Testis (tissue), 3 donors: ENCODE measurements around the gene NHLRC2. TPM values are rescaled to one million over a fixed set of nuclear protein-coding genes. Genes with fewer than 3 reads are reported as not detected.

Experiments
- DNase-seq: peaks from one replicate; pipeline ENCODE4 v3.0.0-alpha.2; 2019
- H3K27ac ChIP-seq, 2 donors: fragments of 200-600 bp; sonication (generic); one replicate each; pipeline ENCODE4 v1.5.1; 2019
- H3K27me3 ChIP-seq: fragments of 200-600 bp; sonication (generic); one replicate; pipeline ENCODE4 v1.5.1; 2019
- H3K36me3 ChIP-seq: fragments of 200-600 bp; sonication (generic); one replicate; pipeline ENCODE4 v1.5.1; 2017; ENCODE audit warnings: low read depth; ENCODE audit errors: missing control alignments
- H3K4me1 ChIP-seq: fragments of 200-600 bp; sonication (generic); one replicate; pipeline ENCODE4 v1.5.1; 2019
- H3K4me3 ChIP-seq, 2 donors: fragments of 200-600 bp; sonication (generic); one replicate each; pipeline ENCODE4 v1.5.1; 2017 to 2019
- H3K9me3 ChIP-seq: fragments of 200-600 bp; sonication (generic); one replicate; pipeline ENCODE4 v1.5.1; 2017
- POLR2A ChIP-seq: fragments of 450-650 bp; IDR thresholded peaks from one replicate; pipeline ENCODE4 v1.6.1; 2017; ENCODE audit warnings: antibody characterized with exemption, mild to moderate bottlenecking, moderate library complexity
- WGBS, 2 donors: methylation state at CpG; one replicate each; pipeline ENCODE4 v1.1.5; 2018; 5-methylcytosine and 5-hydroxymethylcytosine counted together
- intact Hi-C: fragments of 100-400 bp; cut with DNase I; formaldehyde crosslinking; loops from one replicate; pipeline ENCODE4 v1.15.1; 2023; ENCODE audit warnings: low total_unique reads
- polyA plus RNA-seq: library from polyadenylated mRNA; stranded (reverse); fragments of 350-450 nt; fragmentation: Illumina TruSeq; extraction: RNeasy Lipid Tissue Mini Kit (QIAGEN cat#74804); gene quantifications from one replicate; pipeline ENCODE4 v1.2.3, GENCODE V29; 2014; ENCODE audit warnings: low read depth, low replicate concordance; ENCODE audit not compliant: insufficient read depth
- total RNA-seq, 2 donors: library from RNA; depleted of rRNA; stranded (reverse); fragments of >200 nt; gene quantifications; one replicate each; pipeline ENCODE4 v1.2.3, GENCODE V29; 2016
- TF ChIP-seq, protein P1 (sequence below), 3 experiments: fragments of 450-650 bp in 2 of 3; fragments of 200-600 bp in 1 of 3; sonication (generic) in 1 of 3; IDR thresholded peaks; one replicate each; pipeline ENCODE4 v1.5.1; 2016 to 2019; ENCODE audit warnings: antibody characterized with exemption in 3 of 3, mild to moderate bottlenecking in 2 of 3, moderate library complexity in 1 of 3

Gene NHLRC2
- total and polyA plus RNA-seq, 3 donors from 2014 or later, result 8.7 to 37.7 (median 34.3) TPM

DNA sequence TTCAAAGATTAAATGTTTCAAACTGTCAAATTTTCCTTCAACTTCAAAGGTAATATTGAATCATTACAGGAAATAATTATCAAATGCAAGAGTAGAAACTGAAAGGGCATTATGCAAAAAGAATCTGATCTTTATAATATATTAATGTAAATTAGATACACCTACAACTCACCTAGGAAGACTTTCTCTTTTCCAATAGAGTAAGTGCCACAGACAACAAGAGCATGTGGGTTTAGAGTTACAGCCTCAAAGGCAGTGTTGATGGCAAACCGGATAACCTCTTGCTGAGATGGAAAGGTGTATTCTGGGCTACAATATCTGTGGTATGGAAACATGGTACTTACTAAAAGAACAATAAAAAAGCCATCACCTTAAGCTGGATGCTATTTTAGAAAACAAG, 12.3 kb upstream of the NHLRC2 start:
- no peak for TF ChIP-seq POLR2A
- TF ChIP-seq, protein P1, sequence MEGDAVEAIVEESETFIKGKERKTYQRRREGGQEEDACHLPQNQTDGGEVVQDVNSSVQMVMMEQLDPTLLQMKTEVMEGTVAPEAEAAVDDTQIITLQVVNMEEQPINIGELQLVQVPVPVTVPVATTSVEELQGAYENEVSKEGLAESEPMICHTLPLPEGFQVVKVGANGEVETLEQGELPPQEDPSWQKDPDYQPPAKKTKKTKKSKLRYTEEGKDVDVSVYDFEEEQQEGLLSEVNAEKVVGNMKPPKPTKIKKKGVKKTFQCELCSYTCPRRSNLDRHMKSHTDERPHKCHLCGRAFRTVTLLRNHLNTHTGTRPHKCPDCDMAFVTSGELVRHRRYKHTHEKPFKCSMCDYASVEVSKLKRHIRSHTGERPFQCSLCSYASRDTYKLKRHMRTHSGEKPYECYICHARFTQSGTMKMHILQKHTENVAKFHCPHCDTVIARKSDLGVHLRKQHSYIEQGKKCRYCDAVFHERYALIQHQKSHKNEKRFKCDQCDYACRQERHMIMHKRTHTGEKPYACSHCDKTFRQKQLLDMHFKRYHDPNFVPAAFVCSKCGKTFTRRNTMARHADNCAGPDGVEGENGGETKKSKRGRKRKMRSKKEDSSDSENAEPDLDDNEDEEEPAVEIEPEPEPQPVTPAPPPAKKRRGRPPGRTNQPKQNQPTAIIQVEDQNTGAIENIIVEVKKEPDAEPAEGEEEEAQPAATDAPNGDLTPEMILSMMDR (IDR thresholded peaks at IDR 0.05), result no peak
- Histone ChIP-seq H3K4me3 (no peak overlapping the region), H3K27me3 (no peaks in the 10 kb centered on the region), H3K4me1 (no peaks in the 10 kb centered on the region), H3K27ac (no peak overlapping the region), H3K9me3 (no peaks in the 10 kb centered on the region), H3K36me3 (no peaks in the 10 kb centered on the region)
- intact Hi-C loops, result no loop called here
- 79 to 81% methylated on average over 1 of the region's 1 CpG for WGBS, 2 donors
- DNase-seq, result no peak

DNA sequence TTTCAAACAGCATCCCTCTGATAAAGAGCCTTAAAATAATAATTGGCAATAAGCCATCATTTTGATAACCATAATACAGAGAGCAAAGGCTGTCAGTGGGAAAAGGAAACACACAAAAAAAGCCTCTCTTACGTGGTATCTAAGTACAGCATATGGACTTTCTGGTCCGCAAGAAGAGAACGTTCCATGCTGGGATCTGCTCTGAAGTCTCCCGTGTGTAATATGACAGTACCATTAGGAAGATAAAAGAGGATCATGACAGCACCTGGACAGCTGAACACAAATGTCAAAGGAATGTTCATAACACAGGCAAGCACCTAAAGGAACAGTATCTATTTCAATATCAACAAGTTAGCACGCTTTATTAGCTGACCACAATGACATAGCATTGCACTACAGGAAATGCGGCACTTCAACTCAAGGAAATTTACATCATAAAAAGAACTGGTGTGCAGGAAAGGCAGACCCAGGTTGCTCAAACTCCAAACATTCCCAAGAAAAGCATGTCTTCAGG, 10.4 kb upstream of the NHLRC2 start:
- intact Hi-C loops, result no loop called here
- Histone ChIP-seq H3K9me3 (no peaks in the 10 kb centered on the region), H3K27me3 (no peaks in the 10 kb centered on the region), H3K27ac (no peak overlapping the region), H3K4me3 (no peak overlapping the region), H3K36me3 (no peaks in the 10 kb centered on the region), H3K4me1 (no peaks in the 10 kb centered on the region)
- TF ChIP-seq POLR2A, result no peak
- TF ChIP-seq, protein P1 (IDR thresholded peaks at IDR 0.05), result no peak
- 78 to 84% methylated on average over 6 of the region's 6 CpGs for whole genome bisulfite sequencing, 2 donors
- DNase-seq, result no peak

DNA sequence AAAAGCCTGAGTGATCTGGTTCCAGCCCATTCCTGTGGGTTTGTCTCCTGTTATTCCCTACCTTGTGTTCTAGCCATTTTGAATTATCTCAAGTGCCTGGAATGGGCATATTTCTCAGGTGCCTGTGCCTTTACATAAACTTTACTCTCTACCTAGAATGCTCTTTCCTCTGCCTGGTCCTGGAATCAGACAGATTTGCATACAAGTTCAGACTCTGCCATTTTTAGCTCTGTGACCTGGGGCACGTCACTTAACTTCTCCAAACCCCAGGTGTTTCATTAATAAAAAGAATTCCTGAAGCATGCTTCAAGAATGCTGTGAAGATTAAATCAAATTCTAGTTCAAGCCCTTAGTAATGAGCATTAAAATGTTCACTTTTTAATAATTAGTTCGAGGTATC, 8.4 kb upstream of the NHLRC2 start:
- WGBS, 2 donors, result 87 to 96% methylated on average over 2 of the region's 2 CpGs
- Histone ChIP-seq H3K4me3 (no peak overlapping the region), H3K27ac (no peak overlapping the region), H3K4me1 (no peaks in the 10 kb centered on the region), H3K9me3 (no peaks in the 10 kb centered on the region), H3K27me3 (no peaks in the 10 kb centered on the region), H3K36me3 (no peaks in the 10 kb centered on the region)
- DNase-seq, result no peak
- intact Hi-C loops, result no loop called here
- no peak for TF ChIP-seq POLR2A
- TF ChIP-seq, protein P1 (IDR thresholded peaks at IDR 0.05), result no peak

DNA sequence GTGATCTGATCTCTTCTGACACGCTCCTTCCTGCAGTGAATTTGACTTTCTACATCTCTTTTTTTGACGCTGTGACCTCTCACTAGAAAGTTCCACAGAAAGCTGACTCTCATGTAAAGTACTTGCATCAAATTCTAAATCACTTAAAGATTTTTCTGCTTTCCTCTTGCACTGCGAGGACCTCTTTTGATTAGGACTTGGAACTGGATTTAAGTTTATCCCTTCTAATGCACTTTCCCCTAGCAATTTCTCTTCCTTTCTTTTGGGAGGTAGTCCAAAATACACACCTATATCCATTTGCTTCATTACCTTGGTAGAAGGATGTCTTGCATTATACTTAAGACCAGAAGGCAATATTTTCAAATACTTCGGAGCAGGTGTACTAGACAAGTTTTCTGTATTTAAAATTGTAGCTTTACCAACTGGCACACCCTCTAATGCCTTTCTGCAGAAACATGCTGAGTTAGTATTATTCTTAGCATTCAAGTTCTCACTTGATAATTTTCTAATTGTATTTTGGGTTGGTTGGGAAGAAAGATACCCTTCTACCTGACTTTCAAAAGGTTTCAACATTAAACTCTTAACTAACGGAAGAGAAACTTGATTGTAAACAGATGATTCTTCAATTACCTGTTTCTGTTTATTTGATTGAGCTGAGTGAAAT, 5.2 kb upstream of the NHLRC2 start:
- Histone ChIP-seq H3K27ac (no peak overlapping the region), H3K27me3 (no peaks in the 10 kb centered on the region), H3K4me1 (no peaks in the 10 kb centered on the region), H3K4me3 (no peak overlapping the region), H3K9me3 (no peaks in the 10 kb centered on the region), H3K36me3 (no peaks in the 10 kb centered on the region)
- WGBS, 2 donors, result 93 to 97% methylated on average over 5 of the region's 5 CpGs
- intact Hi-C loops, result no loop called here
- no peak for DNase-seq
- no peak for TF ChIP-seq POLR2A
- TF ChIP-seq, protein P1 (IDR thresholded peaks at IDR 0.05), result no peak

DNA sequence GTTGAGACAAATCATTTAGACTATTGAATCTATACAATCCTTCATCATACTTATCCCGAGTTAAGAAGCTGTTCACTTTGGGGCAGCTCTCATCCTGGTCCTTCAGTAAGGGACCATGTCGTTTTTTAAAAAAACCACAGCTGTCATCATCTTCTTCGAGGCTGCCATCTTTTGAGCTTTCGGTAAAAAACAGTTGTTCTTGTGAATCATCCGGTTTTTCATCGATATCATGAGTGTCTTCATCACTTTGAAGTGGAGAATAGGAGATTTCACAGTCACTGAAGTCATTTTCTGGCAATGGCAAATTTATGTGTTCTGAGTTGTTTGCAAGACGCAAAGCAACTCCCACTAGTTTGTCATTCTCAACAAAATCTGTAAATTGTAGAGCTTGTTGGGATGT, 4.5 kb upstream of the NHLRC2 start:
- intact Hi-C loops, result no loop called here
- Histone ChIP-seq H3K27ac (no peak overlapping the region), H3K27me3 (no peaks in the 10 kb centered on the region)

More for the DNA sequence above, 4.5 kb upstream of the NHLRC2 start:
- H3K4me3 ChIP-seq, result no peak overlapping the region
- no peak for DNase-seq
- H3K4me1 ChIP-seq, result no peaks in the 10 kb centered on the region
- WGBS, 2 donors, result 93 to 94% methylated on average over 7 of the region's 7 CpGs
- H3K9me3 ChIP-seq, result no peaks in the 10 kb centered on the region
- TF ChIP-seq POLR2A, result no peak
- TF ChIP-seq, protein P1 (IDR thresholded peaks at IDR 0.05), result no peak
- H3K36me3 ChIP-seq, result no peaks in the 10 kb centered on the region
